Epithelial cell of esophagus (primary cell): ENCODE results near the gene LFNG.

Experiments
- DNase-seq: peaks from one replicate; pipeline ENCODE4 v3.0.0; 2010; ENCODE audit warnings: low read depth
- H3K4me3 ChIP-seq: 2 replicates; pipeline ENCODE4 v1.5.1; 2011; ENCODE audit warnings: mild to moderate bottlenecking, low read length, control low read depth
- CTCF ChIP-seq: IDR thresholded peaks from 2 replicates; pipeline ENCODE4 v1.5.1; 2011; ENCODE audit warnings: low read depth, mild to moderate bottlenecking, low read length, control low read depth, inconsistent platforms; ENCODE audit not compliant: insufficient read depth; ENCODE audit errors: missing control alignments

Gene LFNG

DNA sequence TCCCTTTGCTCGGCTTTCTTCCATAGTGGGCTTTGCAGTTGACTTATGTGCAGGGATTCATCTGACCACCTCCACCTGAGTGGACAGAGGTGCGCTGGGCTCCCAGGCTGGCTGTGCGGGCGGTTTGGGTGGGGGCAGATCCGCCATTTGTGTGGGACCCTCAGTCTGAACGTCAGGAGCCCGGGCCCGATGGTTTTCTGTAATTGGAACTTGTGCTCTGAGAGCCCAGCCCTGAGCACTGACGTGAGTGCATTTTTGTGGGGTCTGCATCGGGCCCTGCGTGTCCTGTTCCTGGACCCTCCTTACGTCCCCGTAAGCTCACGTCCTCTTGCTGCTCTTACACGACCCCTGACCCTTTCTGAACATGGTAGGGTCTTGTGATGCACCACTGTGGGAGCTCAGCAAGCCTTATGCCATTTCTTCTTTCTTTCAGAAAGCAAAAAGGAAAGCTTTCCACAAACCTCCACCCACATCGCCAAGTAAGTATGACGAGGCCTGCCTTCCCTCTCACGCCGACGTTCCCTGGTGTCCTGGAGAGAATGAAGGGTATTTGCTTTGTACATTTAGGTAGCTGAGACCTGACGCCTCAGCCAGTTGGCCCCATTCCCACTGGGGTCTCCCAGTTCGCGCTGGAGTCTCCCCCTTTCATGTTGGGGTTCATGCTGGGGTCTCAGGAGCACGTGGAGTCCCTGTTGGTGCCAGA is 49.1 kb downstream of the LFNG start:
- H3K4me3 ChIP-seq, result no peak overlapping the region
- DNase-seq, result no peak
- no peak for TF ChIP-seq CTCF

DNA sequence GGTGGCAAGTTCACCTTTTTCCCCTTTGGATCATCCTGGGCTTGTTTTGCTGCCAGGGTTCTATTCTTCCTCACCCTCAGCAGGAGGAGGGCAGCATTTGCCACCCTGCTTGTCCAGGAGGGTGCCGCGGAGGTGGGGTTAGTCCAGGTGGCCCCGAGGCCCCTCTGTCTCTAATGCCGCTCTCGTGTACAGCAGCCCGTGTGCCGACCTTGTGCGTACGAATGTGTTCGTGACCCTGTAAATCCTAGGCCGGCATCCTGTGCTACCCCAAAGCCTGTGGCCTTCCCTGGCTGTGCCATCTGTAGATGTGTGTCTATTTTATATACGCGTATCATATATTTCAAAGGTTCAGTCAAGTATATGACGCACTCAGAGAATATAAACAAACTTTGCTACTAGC is 49.8 kb downstream of the LFNG start:
- H3K4me3 ChIP-seq, result no peak overlapping the region
- DNase-seq, result no peak
- no peak for TF ChIP-seq CTCF

GRCh38 chr7:2570021-2570420 is 50.4 kb downstream of the LFNG start:
- no peak for TF ChIP-seq CTCF

DNA sequence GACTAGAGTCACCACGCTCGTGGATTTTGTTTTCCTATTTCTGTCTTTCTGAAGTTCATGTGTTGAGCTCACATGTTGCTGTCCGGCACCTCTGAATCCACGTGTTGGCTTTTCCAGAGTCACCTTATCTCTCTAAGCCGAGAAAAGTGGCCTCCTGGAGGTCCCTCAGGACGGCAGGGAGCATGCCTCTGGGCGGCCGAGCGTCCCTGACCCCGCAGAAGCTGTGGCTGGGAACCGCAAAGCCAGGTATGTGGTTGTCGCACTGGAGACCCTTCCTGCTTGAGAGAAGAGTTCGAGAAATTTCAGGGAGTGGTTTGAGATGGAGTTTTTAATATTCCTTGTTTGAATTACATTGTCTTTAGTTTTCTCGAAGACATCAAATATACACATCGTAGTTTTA is 51.8 kb downstream of the LFNG start:
- no peak for DNase-seq
- H3K4me3 ChIP-seq, result no peak overlapping the region
- TF ChIP-seq CTCF, result no peak

More at GRCh38 chr7:2570021-2570420, 50.4 kb downstream of the LFNG start:
- no peak for DNase-seq
- no peak overlapping the region for H3K4me3 ChIP-seq

DNA sequence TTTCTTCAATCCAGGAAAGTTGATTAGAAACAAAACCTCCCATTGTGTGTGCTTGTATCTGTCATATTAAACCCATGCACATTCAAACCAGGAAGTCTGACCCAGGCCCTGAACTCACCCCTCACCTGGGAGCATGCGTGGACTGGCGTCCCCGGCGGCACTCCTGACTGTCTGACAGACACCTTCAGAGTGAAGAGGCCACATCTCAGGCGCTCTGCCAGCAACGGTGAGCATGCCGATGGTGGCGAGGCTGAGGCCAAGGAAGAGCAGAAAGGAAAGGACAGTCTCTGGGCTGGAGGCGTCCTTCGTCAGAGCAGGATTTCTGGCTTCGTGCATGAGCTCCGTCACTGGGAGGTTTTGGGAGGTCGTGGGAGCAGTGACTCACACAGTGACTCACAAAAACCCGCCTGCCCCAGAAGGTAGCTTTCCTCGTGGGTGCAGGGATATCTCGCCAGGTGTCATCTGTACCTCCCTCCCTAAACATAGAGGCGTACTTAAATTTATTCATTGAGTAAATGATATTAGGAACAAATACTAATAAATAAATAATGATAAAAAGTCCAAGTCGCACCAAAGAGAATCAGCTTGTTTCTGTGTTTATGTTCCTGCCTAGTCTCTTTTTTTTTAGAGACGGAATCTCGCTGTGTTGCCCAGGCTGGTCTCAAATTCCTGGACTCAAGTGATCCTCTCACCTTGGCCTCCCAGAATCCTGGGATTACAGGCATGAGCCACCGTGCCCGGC is 52.7 kb downstream of the LFNG start:
- no peak for TF ChIP-seq CTCF
- DNase-seq, result peak; percentile 52
- no peak overlapping the region for H3K4me3 ChIP-seq

DNA sequence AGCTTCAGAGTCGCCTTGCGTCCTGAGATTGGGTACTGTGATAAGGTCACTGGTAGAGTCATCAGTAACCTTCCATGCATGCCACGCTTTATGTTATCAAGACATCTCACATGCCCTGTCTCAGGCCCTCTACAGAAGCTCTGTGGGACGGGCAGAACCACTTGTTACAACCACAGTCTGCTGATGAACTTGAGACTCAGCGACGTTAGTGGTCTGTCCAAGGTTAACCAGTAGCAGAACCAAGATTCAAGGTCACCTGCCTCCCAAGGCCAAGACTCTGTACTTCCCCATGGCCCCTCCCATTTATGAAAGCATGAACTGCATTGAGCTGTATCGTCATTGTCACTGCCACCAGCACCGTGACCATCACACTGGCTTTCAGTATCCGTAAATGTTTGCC is 54.2 kb downstream of the LFNG start:
- H3K4me3 ChIP-seq, result no peak overlapping the region
- DNase-seq, result no peak
- TF ChIP-seq CTCF, result no peak
